PC-9 (cell line): ENCODE data around the gene SLC44A5.

Experiments
- EZH2 ChIP-seq: fragments of 200-600 bp; sonication (generic); IDR thresholded peaks from 2 replicates; pipeline ENCODE4 v1.8.0; 2017; ENCODE audit warnings: antibody characterized with exemption, low read depth
- TF ChIP-seq, protein P1 (sequence below): fragments of 200-600 bp; sonication (generic); conservative IDR thresholded peaks from 2 replicates; pipeline ENCODE4 v1.6.1; 2017; ENCODE audit warnings: mixed run types, antibody characterized with exemption, mild to moderate bottlenecking, moderate library complexity

DNA sequence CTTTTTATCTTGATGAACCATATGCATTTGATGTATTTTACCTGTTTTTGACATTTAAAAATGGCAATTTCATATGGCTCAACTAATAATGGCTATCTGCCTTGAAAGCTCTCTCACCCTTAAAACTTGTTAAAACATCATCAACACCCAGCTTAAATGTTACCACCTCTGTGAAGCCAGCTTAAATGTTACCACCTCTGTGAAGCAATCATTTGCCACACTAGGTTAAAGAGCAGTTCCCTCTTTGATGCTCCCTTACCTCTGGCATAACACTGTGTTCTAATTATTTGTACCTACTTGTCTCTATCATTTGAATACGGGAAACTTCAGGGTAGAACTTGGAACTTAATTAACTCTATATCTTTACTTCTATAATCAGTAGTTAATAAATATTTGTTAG, 294.7 kb downstream of the SLC44A5 start:
- TF ChIP-seq, protein P1, sequence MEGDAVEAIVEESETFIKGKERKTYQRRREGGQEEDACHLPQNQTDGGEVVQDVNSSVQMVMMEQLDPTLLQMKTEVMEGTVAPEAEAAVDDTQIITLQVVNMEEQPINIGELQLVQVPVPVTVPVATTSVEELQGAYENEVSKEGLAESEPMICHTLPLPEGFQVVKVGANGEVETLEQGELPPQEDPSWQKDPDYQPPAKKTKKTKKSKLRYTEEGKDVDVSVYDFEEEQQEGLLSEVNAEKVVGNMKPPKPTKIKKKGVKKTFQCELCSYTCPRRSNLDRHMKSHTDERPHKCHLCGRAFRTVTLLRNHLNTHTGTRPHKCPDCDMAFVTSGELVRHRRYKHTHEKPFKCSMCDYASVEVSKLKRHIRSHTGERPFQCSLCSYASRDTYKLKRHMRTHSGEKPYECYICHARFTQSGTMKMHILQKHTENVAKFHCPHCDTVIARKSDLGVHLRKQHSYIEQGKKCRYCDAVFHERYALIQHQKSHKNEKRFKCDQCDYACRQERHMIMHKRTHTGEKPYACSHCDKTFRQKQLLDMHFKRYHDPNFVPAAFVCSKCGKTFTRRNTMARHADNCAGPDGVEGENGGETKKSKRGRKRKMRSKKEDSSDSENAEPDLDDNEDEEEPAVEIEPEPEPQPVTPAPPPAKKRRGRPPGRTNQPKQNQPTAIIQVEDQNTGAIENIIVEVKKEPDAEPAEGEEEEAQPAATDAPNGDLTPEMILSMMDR: no peak
- TF ChIP-seq EZH2: no peak
